ENCODE measurements around the gene DOCK6.
A peak's percentile ranks its signal among the peaks of the same experiment; 100 is the strongest.

Gene DOCK6

GRCh38 chr19:11223200-11223599 is 39.1 kb downstream of the DOCK6 start:
- DNase-seq, result no peak

- no peak for DNase-seq
Measured at GRCh38 chr19:11221082-11221598, 41.2 kb downstream of the DOCK6 start.

GRCh38 chr19:11214387-11214786 is 47.9 kb downstream of the DOCK6 start:
- DNase-seq, result no peak

DNA sequence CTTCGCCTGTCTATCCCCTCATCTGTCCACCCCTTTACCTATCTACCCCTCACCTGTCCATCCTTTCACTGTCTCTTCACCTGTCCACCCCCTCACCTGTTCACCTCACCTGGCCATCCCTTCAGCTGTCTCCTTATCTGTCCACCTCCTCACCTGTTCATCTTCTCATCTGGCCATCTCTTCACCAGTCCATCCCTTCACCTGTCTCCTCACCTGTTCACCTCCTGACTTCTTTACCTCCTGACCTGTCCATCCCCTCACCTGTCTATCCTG is 51.7 kb downstream of the DOCK6 start:
- DNase-seq, result peak; percentile 35

DNA sequence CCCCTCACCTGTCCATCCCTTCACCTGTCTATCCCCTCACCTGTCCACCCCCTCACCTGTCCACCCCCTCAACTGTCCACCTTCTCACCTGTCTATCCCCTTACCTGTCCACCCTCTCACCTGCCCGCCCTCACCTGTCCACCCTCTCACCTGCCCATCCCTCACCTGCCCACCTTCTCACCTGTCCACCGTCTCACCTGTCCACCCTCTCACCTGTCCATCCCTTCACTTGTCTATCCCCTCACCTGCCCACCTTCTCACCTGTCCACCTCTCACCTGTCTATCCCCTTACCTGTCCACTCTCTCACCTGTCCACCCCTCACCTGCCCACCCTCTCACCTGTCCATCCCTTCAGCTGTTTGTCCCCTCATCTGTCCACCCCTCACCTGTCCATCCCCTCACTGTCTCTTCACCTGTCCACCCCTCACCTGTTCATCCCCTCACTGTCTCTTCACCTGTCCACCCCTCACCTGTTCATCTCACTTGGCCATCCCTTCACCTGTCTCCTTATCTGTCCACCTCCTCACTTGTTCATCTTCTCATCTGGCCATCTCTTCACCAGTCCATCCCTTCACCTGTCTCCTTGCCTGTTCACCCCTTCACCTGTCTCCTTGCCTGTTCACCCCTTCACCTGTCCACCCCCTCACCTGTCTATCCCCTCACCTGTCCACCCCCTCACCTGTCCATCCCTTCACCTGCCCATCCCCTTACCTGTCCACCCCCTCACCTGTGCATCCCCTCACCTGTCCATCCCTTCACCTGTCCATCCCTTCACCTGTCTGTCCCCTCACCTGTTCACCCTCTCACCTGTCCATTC is 52.3 kb downstream of the DOCK6 start:
- DNase-seq, result no peak

DNA sequence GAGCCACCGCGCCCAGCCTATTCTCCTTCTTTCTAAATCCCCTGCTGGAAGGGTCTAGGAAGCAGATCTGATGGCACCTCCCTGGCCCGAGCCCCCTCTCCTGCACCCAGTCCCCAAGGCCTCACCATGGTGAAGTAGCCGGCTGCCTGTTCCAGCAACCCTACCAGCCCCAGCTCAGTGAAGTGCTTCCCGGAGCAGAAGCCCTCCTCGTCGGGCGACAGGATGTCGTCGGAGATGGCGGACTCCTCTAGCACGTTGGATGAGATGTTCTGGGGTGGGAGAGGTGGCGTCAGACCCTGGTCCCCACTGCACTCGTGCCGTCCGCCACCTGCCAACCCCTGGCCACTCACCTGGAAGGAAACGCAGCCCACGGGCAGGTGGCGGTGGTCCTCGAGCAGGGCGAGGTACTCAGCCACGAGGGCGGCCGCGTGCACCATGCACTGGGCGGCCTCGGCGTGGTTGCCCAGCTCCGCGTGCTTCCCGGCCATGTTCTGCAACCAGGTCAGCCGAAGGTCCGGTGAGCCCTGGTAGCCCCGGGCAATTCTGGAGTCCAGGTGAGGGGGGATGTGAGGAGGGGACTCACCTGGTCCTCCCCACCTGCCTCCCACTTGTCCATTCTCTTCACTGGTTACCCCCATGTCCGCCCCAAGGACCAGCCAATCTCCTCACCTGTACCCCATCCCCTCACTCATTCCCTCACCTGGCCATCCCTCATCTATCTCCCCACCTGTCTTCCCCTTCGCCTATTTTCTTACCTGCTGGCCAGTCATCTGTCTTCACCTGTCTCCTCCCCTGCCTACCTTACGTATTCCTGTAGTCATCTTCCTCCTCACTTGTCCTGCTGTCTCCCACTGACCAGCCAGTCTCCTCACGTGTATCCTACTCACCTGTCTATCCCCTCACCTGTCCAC is 53.5 kb downstream of the DOCK6 start:
- no peak for DNase-seq

- DNase-seq, result no peak
Measured at GRCh38 chr19:11205939-11206570, 56.3 kb downstream of the DOCK6 start.

GRCh38 chr19:11204943-11205349 is 57.4 kb downstream of the DOCK6 start:
- DNase-seq, result no peak

DNA sequence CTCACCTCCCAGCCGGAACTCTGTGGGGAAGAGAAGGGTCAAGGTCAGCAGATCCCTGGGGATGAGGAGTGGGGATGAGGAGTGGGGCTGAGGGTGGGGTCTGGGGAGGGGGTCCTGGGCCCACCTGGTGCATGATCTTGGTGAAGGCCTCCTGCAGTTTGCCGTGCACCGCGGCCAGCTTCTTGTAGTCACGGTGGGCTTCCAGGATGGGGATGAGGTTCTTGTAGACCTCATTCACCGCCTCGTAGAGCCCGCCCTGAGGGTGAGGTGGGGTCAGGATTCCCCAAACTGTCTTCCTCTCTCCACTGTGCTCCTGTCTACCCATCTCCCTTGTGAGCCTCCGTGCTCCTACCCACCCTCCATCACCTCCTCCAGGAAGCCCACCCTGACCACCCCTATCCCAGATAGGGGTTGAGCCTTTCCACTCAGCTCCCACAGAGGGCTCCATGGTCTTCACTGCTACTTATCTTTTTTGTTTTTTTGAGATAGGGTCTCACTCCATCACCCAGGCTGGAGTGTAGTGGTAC is 58.2 kb downstream of the DOCK6 start:
- no peak for DNase-seq

DNA sequence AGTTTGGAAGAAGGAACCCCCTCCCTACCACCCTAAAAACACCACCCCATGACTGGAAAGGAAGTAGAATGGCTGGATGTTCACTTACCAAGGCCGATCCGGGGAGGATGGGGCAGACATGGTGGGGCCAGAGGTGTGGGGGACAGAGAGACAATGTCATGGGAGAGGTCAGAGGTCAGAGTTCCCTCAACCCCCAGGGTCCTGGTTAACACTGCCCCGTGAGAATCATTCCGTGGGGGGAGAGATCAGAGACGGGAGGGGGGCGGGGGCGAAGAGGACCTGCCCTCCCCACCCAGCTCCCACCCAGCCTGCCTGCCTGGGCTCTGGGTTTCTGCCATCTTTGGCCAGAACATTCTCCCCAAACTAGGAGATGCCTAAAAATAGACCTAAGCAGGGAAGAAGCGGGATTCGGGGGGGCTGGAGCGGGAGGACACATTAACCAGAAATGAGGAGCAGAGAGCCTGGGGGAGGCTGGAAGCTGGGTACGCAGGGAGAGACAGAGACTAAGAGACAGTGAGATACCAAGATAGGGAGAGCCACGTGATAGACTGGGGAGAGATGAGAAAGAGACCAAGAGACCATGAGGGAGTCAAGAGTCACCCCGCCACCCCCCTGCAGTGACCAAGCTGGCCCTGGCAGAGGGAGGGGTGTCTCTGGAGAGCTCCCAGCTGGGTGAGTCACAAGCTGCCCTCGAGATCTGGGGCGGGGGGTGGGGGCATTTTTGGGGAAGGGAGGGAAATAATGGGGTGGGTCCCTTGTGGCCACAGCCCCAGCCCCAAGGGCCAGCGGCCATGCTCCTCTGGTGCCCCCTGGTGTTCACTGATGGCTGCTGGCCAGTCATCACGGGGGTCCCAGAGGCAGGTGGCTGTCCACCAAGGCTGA is 58.9 kb downstream of the DOCK6 start:
- peak; percentile 45 for DNase-seq

DNA sequence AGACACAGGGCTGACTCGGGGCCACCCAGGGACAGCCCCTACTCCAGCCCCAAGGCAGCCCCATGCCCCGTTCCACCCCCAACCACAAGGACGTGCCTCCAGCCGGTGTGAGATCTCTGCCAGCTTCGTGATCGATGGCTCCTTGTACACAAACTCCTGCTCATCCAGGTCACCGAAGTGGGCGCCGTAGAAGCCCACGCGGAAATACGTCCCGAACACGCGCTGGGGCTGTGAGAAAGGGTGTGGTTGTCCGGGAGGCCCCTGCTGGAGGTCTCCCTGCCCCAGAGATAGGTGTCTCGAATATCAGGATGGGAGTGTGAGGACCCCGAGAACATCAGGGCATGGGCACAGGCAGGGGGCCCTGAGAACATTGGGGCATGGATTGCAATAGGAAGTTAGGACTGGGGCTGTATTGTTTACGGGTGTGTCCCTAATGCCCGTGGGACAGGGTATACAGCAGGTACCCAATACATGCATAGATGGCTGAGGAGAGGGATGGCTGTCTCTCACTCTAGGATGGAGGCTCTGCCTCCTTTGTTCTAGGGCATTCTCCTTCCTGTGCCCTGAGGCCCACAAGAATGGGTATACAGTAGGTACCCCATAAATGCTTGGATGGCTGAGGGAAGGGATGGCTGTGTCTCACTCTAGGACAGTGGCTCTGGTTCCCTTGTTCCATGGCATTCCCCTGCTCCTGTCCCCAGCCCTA is 59.7 kb downstream of the DOCK6 start:
- DNase-seq, result no peak

GRCh38 chr19:11201791-11202190 is 60.5 kb downstream of the DOCK6 start:
- DNase-seq, result no peak

GRCh38 chr19:11200931-11201330 is 61.4 kb downstream of the DOCK6 start:
- no peak for DNase-seq

DNA sequence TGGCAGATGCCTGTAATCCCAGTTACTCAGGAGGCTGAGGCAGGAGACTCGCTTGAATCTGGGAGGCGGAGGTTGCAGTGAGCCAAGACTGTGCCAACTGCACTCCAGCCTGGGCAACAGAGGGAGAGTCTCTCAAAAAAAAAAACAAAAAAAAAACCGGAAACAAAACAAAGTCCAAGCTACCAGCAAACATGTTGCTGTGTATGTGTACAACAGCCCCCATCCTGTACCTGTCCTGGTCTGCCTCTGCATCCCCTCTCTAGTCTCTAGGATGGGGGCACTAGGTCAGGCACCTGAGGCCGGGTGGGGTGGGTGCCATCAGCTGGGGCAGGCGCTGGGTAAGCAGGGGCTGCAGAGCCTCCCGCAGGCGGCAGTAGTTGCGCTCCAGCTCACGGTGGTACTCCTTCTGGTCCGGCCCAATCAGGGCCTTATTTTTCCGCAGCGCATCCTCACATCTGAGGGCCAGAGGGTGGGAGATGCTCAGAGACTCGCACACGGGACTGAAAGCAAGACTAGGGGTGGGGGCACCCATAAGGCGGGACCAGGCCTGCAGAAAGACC is 62.2 kb downstream of the DOCK6 start:
- no peak for DNase-seq

DNA sequence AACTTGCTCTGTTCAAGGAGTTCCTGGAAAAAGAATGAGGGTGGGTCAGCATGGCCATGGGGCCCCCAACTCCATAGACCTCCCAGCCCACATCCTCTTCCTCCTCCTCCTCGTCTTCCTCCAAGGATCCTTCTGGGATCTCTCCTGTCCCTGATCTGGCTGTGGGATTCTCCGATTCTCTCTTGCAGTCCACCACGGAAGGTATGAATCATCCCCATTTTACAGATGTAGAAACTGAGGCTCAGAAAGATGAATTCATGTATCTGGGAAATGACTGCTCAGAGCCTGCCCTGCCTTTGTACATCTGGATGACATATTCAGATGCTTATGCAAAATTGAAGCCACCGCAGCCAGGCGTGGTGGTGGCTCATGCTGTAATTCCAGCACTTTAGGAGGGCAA is 62.8 kb downstream of the DOCK6 start:
- DNase-seq, result no peak

DNA sequence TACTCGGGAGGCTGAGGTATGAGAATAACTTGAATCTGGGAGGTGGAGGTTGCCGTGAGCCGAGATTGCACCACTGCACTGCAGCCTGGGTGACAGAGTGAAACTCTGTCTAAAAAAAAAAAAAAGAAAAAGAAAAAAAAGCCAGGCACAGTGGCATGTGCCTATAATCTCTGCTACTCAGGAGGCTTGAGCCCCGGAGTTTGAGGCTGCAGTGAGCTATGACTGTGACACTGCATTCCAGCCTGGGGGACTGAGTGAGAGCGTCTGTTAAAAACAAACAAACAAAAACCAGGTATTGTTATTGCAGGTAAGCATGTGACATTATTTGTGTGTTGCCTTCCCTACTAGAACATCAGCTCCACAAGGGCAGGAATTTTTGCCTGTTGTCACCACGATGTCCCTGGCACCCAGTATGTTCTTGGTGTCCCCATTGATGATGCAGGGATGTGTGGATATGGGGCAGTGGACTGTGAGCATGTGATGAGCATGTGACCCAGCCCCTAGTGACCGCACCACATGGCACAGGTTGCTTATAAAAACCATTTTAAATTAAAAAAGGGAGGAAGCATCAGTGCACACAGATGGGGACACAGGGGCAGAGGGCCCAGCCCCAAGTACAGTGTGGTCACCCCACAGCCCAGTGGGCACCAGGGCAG is 63.4 kb downstream of the DOCK6 start:
- no peak for DNase-seq

GRCh38 chr19:11198175-11198534 is 64.2 kb downstream of the DOCK6 start:
- no peak for DNase-seq

- peak; percentile 97 for DNase-seq
Measured at GRCh38 chr19:11197291-11198174, 64.8 kb downstream of the DOCK6 start, which contains the start of gene KANK2. KANK2 (minus strand) TSS chr19:11197545; CDS start chr19:11194511, 3,034 bp downstream.

Data from DMS53 (cell line).